Spleen (tissue), 7 donors: Measurements from ENCODE around the gene ARHGAP25.

ENCODE experiments used
- CTCF ChIP-seq, 11 experiments: fragments of 200-600 bp in 7 of 11; fragments of 450-650 bp in 4 of 11; sonication (generic) in 4 of 11; IDR thresholded peaks in 8 of 11; conservative IDR thresholded peaks in 3 of 11; 1 replicate in 7 of 11; 2 replicates in 4 of 11; pipeline versions ENCODE4 v1.4.0 to v1.8.0; 2016 to 2021; ENCODE audit warnings: antibody characterized with exemption in 11 of 11, inconsistent platforms in 4 of 11, mild to moderate bottlenecking in 1 of 11
- POLR2AphosphoS5 ChIP-seq, 3 donors: sonication (generic); formaldehyde crosslinking; IDR thresholded peaks; one replicate each; pipeline ENCODE4 v1.5.1; 2017; ENCODE audit warnings: antibody characterized with exemption in 3 of 3
- donor health status: DM: no; HTN: no; CAD: no; lungs with moderate emphysema.
- donor health status: DM: no; HTN: no; CAD: no.
- donor health status: DM: no; HTN: no; CAD: no.

GRCh38 chr2:68799140-68800026 lies 64.8 kb downstream of the ARHGAP25 start:
- TF ChIP-seq CTCF (IDR thresholded peaks at IDR 0.05 in 8 of 11, conservative IDR thresholded peaks at IDR 0.05 in 3 of 11) = no peak
- peak in 2 of 3 donors; percentile 43 to 68 for TF ChIP-seq POLR2AphosphoS5 (IDR thresholded peaks at IDR 0.05)
